Smooth muscle cell (in vitro differentiated cells): ENCODE measurements around the gene C17orf100. TPM values are rescaled to one million over a fixed set of nuclear protein-coding genes. Genes with fewer than 3 reads are reported as not detected.

Source experiments
- DNase-seq: peaks from one replicate; lab custom pipeline; 2025; ENCODE audit not compliant: unreplicated experiment; lab: John Stamatoyannopoulos, UW
- H2AFZ ChIP-seq: fragments of 200-600 bp; sonication (generic); 2 replicates; pipeline ENCODE4 v1.6.0; 2016; ENCODE audit warnings: antibody characterized with exemption, low read depth, mild to moderate bottlenecking
- H3F3A ChIP-seq: fragments of 200-600 bp; sonication (generic); 2 replicates; pipeline ENCODE4 v1.6.0; 2017; ENCODE audit warnings: antibody characterized with exemption, low read depth
- H3K27ac ChIP-seq: fragments of 200-600 bp; sonication (generic); 2 replicates; pipeline ENCODE4 v1.5.1; 2016; ENCODE audit warnings: low read depth, mild to moderate bottlenecking
- H3K27me3 ChIP-seq: fragments of 200-600 bp; sonication (generic); 2 replicates; pipeline ENCODE4 v1.6.1; 2016; ENCODE audit warnings: low read depth, mild to moderate bottlenecking
- H3K36me3 ChIP-seq: fragments of 200-600 bp; sonication (generic); 2 replicates; pipeline ENCODE4 v1.5.1; 2016; ENCODE audit warnings: low read depth
- H3K4me1 ChIP-seq: fragments of 200-600 bp; sonication (generic); 2 replicates; pipeline ENCODE4 v1.5.1; 2016; ENCODE audit warnings: low read depth
- H3K4me2 ChIP-seq: fragments of 200-600 bp; sonication (generic); 2 replicates; pipeline ENCODE4 v1.6.0; 2016; ENCODE audit warnings: mild to moderate bottlenecking
- H3K4me3 ChIP-seq: fragments of 200-600 bp; sonication (generic); 2 replicates; pipeline ENCODE4 v1.5.1; 2016; ENCODE audit warnings: mild to moderate bottlenecking
- H3K79me2 ChIP-seq: fragments of 200-600 bp; sonication (generic); 2 replicates; pipeline ENCODE4 v1.6.0; 2016; ENCODE audit warnings: low read depth, mild to moderate bottlenecking
- H3K9ac ChIP-seq: fragments of 200-600 bp; sonication (generic); 2 replicates; pipeline ENCODE4 v1.6.0; 2016; ENCODE audit warnings: low read depth
- H3K9me3 ChIP-seq: fragments of 200-600 bp; sonication (generic); replicated peaks from 2 replicates; pipeline ENCODE4 v1.5.1; 2016; ENCODE audit warnings: low read depth
- H4K20me1 ChIP-seq: fragments of 200-600 bp; sonication (generic); 2 replicates; pipeline ENCODE4 v1.6.0; 2016; ENCODE audit warnings: low read depth
- WGBS: methylation state at CpG from one replicate; pipeline ENCODE4 v1.1.7; 2016; ENCODE audit warnings: low lambda C conversion rate; 5-methylcytosine and 5-hydroxymethylcytosine counted together
- microRNA-seq: library from miRNA; unstranded; fragments of <30 nt; microRNA quantifications from one replicate; pipeline ENCODE4, GENCODE V29; 2016; ENCODE audit warnings: borderline number of aligned reads
- polyA plus RNA-seq: library from polyadenylated mRNA; unstranded; fragments of >200 nt; fragmentation: Nextera tagmentation; extraction: Ambion mirVana; gene quantifications from 2 replicates; pipeline ENCODE4 v1.2.1, GENCODE V29; 2016
- small RNA-seq: library from RNA; depleted of rRNA; stranded (forward); fragments of <200 nt; gene quantifications from one replicate; pipeline ENCODE3, GENCODE V24; 2014
- total RNA-seq: library from RNA; depleted of rRNA; stranded (reverse); fragments of >200 nt; gene quantifications from 2 replicates; pipeline ENCODE4 v1.2.3, GENCODE V29; 2014
- TF ChIP-seq, protein P1 (sequence below): fragments of 200-600 bp; sonication (generic); IDR thresholded peaks from 2 replicates; pipeline ENCODE4 v1.5.1; 2017; ENCODE audit warnings: borderline replicate concordance, mild to moderate bottlenecking, antibody characterized with exemption; ENCODE audit not compliant: insufficient read depth, poor library complexity, severe bottlenecking

C17orf100 gene
- total and polyA plus RNA-seq, 2 experiments from 2014 or later, result 5.5 to 5.8 TPM

DNA sequence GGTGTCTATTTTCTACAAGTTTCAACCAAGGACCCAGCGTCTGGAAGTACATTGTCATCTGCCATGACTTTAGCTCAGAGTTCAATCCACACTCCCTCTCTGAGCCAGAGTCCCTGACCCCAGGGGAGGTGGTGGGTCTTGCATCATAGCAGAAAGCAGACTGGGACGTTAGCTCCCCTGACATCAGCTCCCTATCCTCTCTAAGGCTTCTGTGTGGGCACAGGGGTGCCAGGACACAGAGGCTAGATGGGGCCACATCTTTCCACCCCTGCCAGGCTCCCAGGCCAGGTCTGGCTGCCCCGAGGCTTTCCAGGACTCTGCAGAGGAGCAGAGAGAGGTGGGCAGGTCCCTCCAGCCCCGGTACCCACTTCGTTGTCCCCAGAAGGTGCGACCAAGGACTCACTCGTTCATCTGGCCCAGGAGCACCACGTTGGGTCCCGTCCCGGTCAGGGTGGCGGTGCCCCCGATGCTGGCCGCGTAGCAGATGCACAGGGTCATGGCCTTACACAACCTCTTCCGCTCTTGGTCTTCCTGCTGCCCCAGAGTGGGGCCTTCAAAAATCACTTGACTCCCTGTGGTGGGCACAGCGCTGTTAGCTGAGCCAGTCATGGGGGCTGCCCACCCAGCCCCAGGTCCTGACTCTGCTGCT is 51.1 kb downstream of the C17orf100 start:
- Histone ChIP-seq H3K79me2 (no peaks in the 10 kb centered on the region), H3F3A (no peaks in the 10 kb centered on the region), H3K27ac (no peak overlapping the region), H3K4me3 (no peak overlapping the region), H3K4me2 (no peak overlapping the region), H3K9me3 (no peaks in the 10 kb centered on the region), H3K36me3 (no peaks in the 10 kb centered on the region), H3K9ac (no peak overlapping the region), H4K20me1 (no peaks in the 10 kb centered on the region), H3K27me3 (peaks cover 6% of the 10 kb centered on the region), H2AFZ (no peak overlapping the region), H3K4me1 (no peaks in the 10 kb centered on the region)
- DNase-seq, result no peak
- 93% methylated on average over 16 of the region's 16 CpGs for WGBS
- TF ChIP-seq, protein P1, sequence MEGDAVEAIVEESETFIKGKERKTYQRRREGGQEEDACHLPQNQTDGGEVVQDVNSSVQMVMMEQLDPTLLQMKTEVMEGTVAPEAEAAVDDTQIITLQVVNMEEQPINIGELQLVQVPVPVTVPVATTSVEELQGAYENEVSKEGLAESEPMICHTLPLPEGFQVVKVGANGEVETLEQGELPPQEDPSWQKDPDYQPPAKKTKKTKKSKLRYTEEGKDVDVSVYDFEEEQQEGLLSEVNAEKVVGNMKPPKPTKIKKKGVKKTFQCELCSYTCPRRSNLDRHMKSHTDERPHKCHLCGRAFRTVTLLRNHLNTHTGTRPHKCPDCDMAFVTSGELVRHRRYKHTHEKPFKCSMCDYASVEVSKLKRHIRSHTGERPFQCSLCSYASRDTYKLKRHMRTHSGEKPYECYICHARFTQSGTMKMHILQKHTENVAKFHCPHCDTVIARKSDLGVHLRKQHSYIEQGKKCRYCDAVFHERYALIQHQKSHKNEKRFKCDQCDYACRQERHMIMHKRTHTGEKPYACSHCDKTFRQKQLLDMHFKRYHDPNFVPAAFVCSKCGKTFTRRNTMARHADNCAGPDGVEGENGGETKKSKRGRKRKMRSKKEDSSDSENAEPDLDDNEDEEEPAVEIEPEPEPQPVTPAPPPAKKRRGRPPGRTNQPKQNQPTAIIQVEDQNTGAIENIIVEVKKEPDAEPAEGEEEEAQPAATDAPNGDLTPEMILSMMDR, result no peak

Small RNAs within 50 kb of the gene (microRNA-seq; reads per million reads assigned to microRNA genes)
- gene MIR4520-1 (not detected), gene MIR4520-2 (not detected)

Small RNAs within 50 kb of the gene (small RNA-seq; reads per million reads assigned to genes)
- 0.11 reads per million for gene MIR4520-1

Other genes starting within 250 kb of the C17orf100 start
- not detected in 2 replicates for gene AIPL1, start 216.6 kb upstream of the C17orf100 start, total RNA-seq
- gene AIPL1, start 216.6 kb upstream of the C17orf100 start, polyA plus RNA-seq, result not detected in 2 replicates
- gene PIMREG, start 207.3 kb upstream of the C17orf100 start, total RNA-seq, result 2.2 and 3.5 TPM in 2 replicates
- gene PIMREG, start 207.3 kb upstream of the C17orf100 start, polyA plus RNA-seq, result 10.3 and 11.7 TPM in 2 replicates
- gene PITPNM3, start 95.2 kb upstream of the C17orf100 start, total RNA-seq, result 2.6 and 3.9 TPM in 2 replicates
- 2.4 and 3.7 TPM in 2 replicates for gene PITPNM3, start 95.2 kb upstream of the C17orf100 start, polyA plus RNA-seq
- 15.0 and 22.0 TPM in 2 replicates for gene KIAA0753, start 11.1 kb upstream of the C17orf100 start, total RNA-seq
- gene KIAA0753, start 11.1 kb upstream of the C17orf100 start, polyA plus RNA-seq, result 4.9 and 6.3 TPM in 2 replicates
- gene TXNDC17, start 10.7 kb upstream of the C17orf100 start, total RNA-seq, result 132 and 363 TPM in 2 replicates
- gene TXNDC17, start 10.7 kb upstream of the C17orf100 start, polyA plus RNA-seq, result 431 and 468 TPM in 2 replicates
- gene MED31, start 157 bp upstream of the C17orf100 start, total RNA-seq, result 13.7 and 26.3 TPM in 2 replicates
- 57.5 and 59.1 TPM in 2 replicates for gene MED31, start 157 bp upstream of the C17orf100 start, polyA plus RNA-seq
- gene SLC13A5, start 61.6 kb downstream of the C17orf100 start, total RNA-seq, result 2.3 and 4.3 TPM in 2 replicates
- gene SLC13A5, start 61.6 kb downstream of the C17orf100 start, polyA plus RNA-seq, result 0.22 TPM in 1 of 2 replicates, not detected in the other
- gene XAF1, start 104.3 kb downstream of the C17orf100 start, total RNA-seq, result 3.9 and 7.9 TPM in 2 replicates
- 3.1 and 8.3 TPM in 2 replicates for gene XAF1, start 104.3 kb downstream of the C17orf100 start, polyA plus RNA-seq
- gene FBXO39, start 124.5 kb downstream of the C17orf100 start, total RNA-seq, result not detected in 2 replicates
- 0.78 TPM in 1 of 2 replicates, not detected in the other for gene FBXO39, start 124.5 kb downstream of the C17orf100 start, polyA plus RNA-seq
- not detected in 2 replicates for gene TEKT1, start 180.0 kb downstream of the C17orf100 start, total RNA-seq
- not detected in 2 replicates for gene TEKT1, start 180.0 kb downstream of the C17orf100 start, polyA plus RNA-seq